Endodermal cell (in vitro differentiated cells): ENCODE measurements around the gene FBXL7. TPM values are rescaled to one million over a fixed set of nuclear protein-coding genes. Genes with fewer than 3 reads are reported as not detected.

Source experiments
- DNase-seq: peaks from one replicate; pipeline ENCODE4 v3.0.0-alpha.2; 2017
- H3K27ac ChIP-seq: 2 replicates; pipeline ENCODE4 v1.5.1; 2013; ENCODE audit warnings: mild to moderate bottlenecking, low read depth, low read length, moderate library complexity
- H3K27me3 ChIP-seq: 2 replicates; pipeline ENCODE4 v1.6.1; 2013; ENCODE audit warnings: mild to moderate bottlenecking, low read length, moderate library complexity; ENCODE audit not compliant: insufficient read depth, control insufficient read depth, poor library complexity, severe bottlenecking
- H3K36me3 ChIP-seq: 2 replicates; pipeline ENCODE4 v1.7.0; 2013; ENCODE audit warnings: mild to moderate bottlenecking, low read length, moderate library complexity; ENCODE audit not compliant: control insufficient read depth, insufficient read depth
- H3K4me1 ChIP-seq: one replicate; pipeline ENCODE4 v1.7.0; 2013; ENCODE audit warnings: low read length; ENCODE audit not compliant: control insufficient read depth, insufficient read depth
- H3K4me3 ChIP-seq: 2 replicates; pipeline ENCODE4 v1.5.1; 2013; ENCODE audit warnings: mild to moderate bottlenecking, low read length, moderate library complexity
- H3K9ac ChIP-seq: 2 replicates; pipeline ENCODE4 v1.6.1; 2013; ENCODE audit warnings: mild to moderate bottlenecking, low read length, moderate library complexity; ENCODE audit not compliant: poor library complexity, severe bottlenecking; ENCODE audit errors: extremely low read depth
- H3K9me3 ChIP-seq: 2 replicates; pipeline ENCODE4 v1.6.1; 2013; ENCODE audit warnings: mild to moderate bottlenecking, low read length, moderate library complexity; ENCODE audit not compliant: control insufficient read depth
- H3K27ac Mint-ChIP-seq: 2 replicates; pipeline ENCODE4 v1.8.0; 2020; ENCODE audit warnings: mixed read lengths
- H3K27me3 Mint-ChIP-seq: 2 replicates; pipeline ENCODE4 v1.8.0; 2021; ENCODE audit warnings: mild to moderate bottlenecking, mixed read lengths; ENCODE audit not compliant: insufficient read depth
- H3K36me3 Mint-ChIP-seq: 2 replicates; pipeline ENCODE4 v1.8.0; 2020; ENCODE audit warnings: low read depth, mixed read lengths
- H3K4me1 Mint-ChIP-seq: 2 replicates; pipeline ENCODE4 v1.8.0; 2020; ENCODE audit warnings: mixed read lengths
- H3K4me3 Mint-ChIP-seq: 2 replicates; pipeline ENCODE4 v1.8.0; 2020; ENCODE audit warnings: mild to moderate bottlenecking, moderate library complexity, mixed read lengths
- H3K9me3 Mint-ChIP-seq: 2 replicates; pipeline ENCODE4 v1.8.0; 2020; ENCODE audit warnings: mild to moderate bottlenecking, mixed read lengths
- CTCF ChIP-seq: fragments of 200-600 bp; sonication (generic); conservative IDR thresholded peaks from 2 replicates; pipeline ENCODE4 v1.5.0; 2021; ENCODE audit warnings: antibody characterized with exemption, mild to moderate bottlenecking
- WGBS, 2 experiments: methylation state at CpG; one replicate each; pipeline versions ENCODE4 v1.1.5 to v1.1.7; 2013; ENCODE audit warnings: missing lambda C conversion rate in 2 of 2, mixed read lengths in 1 of 2; ENCODE audit not compliant: insufficient coverage in 1 of 2, insufficient read length in 1 of 2; 5-methylcytosine and 5-hydroxymethylcytosine counted together
- total RNA-seq, 2 donors: library from RNA; stranded (reverse); fragmentation: NEBNext Ultra II Directional in 1 of 2; extraction: Animal tissue kit (Norgen Biotek cat#: 25700) in 1 of 2; gene quantifications; 2 replicates in 1 of 2; 3 replicates in 1 of 2; pipeline ENCODE4 v1.2.1, GENCODE V29; 2021

Gene FBXL7
- total RNA-seq, 2 donors from 2014 or later: 12.9 to 13.2 TPM

- H3K4me3 Mint-ChIP-seq: no peak overlapping the region
- H3K9me3 Mint-ChIP-seq: no peaks in the 10 kb centered on the region
- H3K4me1 ChIP-seq: no peaks in the 10 kb centered on the region
- no peak overlapping the region for H3K9ac ChIP-seq
- no peak overlapping the region for H3K27ac ChIP-seq
- no peaks in the 10 kb centered on the region for H3K36me3 ChIP-seq
- H3K4me3 ChIP-seq: no peak overlapping the region
- no peak for DNase-seq
- no peak overlapping the region for H3K27ac Mint-ChIP-seq
- no peaks in the 10 kb centered on the region for H3K36me3 Mint-ChIP-seq
- no peaks in the 10 kb centered on the region for H3K27me3 ChIP-seq
- WGBS, 2 experiments: 86% methylated on average over 5 of the region's 5 CpGs; no CpG with 5 or more reads in 1 of the 2 experiments
- H3K27me3 Mint-ChIP-seq: no peaks in the 10 kb centered on the region
- no peaks in the 10 kb centered on the region for H3K9me3 ChIP-seq
- TF ChIP-seq CTCF: no peak
- H3K4me1 Mint-ChIP-seq: no peaks in the 10 kb centered on the region
Measured at GRCh38 chr5:15957124-15957523, 457.1 kb downstream of the FBXL7 start.

GRCh38 chr5:15959370-15960164 lies 459.6 kb downstream of the FBXL7 start:
- Mint-ChIP-seq H3K27ac (no peak overlapping the region), H3K36me3 (no peaks in the 10 kb centered on the region), H3K4me1 (no peaks in the 10 kb centered on the region), H3K27me3 (no peaks in the 10 kb centered on the region), H3K4me3 (no peak overlapping the region), H3K9me3 (no peaks in the 10 kb centered on the region)
- Histone ChIP-seq H3K36me3 (no peaks in the 10 kb centered on the region), H3K4me3 (no peak overlapping the region), H3K9ac (no peak overlapping the region), H3K27me3 (no peaks in the 10 kb centered on the region), H3K9me3 (no peaks in the 10 kb centered on the region), H3K27ac (no peak overlapping the region), H3K4me1 (no peaks in the 10 kb centered on the region)
- WGBS, 2 experiments: 93 to 100% methylated on average over 2 to 6 of the region's 7 CpGs
- no peak for DNase-seq
- no peak for TF ChIP-seq CTCF

- Histone ChIP-seq H3K9me3 (no peaks in the 10 kb centered on the region), H3K36me3 (no peaks in the 10 kb centered on the region), H3K27me3 (no peaks in the 10 kb centered on the region), H3K4me1 (no peaks in the 10 kb centered on the region), H3K4me3 (no peak overlapping the region), H3K9ac (no peak overlapping the region), H3K27ac (no peak overlapping the region)
- Mint-ChIP-seq H3K9me3 (no peaks in the 10 kb centered on the region), H3K27ac (no peak overlapping the region), H3K4me1 (peaks cover 15% of the 10 kb centered on the region), H3K4me3 (no peak overlapping the region), H3K36me3 (no peaks in the 10 kb centered on the region), H3K27me3 (no peaks in the 10 kb centered on the region)
- 92 to 100% methylated on average over 3 to 5 of the region's 6 CpGs for WGBS, 2 experiments
- no peak for TF ChIP-seq CTCF
- DNase-seq: no peak
Measured at GRCh38 chr5:15966066-15966640, 466.2 kb downstream of the FBXL7 start.
